Heart right ventricle (tissue), 16 donors: ENCODE results near the gene MARCHF7. TPM values are rescaled to one million over a fixed set of nuclear protein-coding genes. Genes with fewer than 3 reads are reported as not detected.
A peak's percentile ranks its signal among the peaks of the same experiment; 100 is the strongest.
"Not testable (repeated sequence)": the region's sequence is repeated elsewhere in the genome, so short reads cannot be mapped to it uniquely, and the experiment has no call there.

ENCODE experiments used
- ATAC-seq, 8 donors: fragments of 200-7000 bp; cut with Tn5 transposase; one replicate each; pipeline ENCODE4 v1.9.1; 2020; ENCODE audit warnings: mild to moderate bottlenecking in 8 of 8, moderate library complexity in 8 of 8, moderate number of reproducible peaks in 1 of 8
- DNase-seq, 2 donors: peaks; one replicate each; pipeline ENCODE4 v3.0.0-alpha.2; 2020
- H3K27ac ChIP-seq, 10 donors: fragments of 200-600 bp; sonication (generic) in 2 of 10; one replicate each; pipeline versions ENCODE4 v1.5.0 to v1.8.0; 2020 to 2022; ENCODE audit warnings: mild to moderate bottlenecking in 3 of 10
- H3K27me3 ChIP-seq, 7 donors: fragments of 200-600 bp; one replicate each; pipeline ENCODE4 v1.8.0; 2021 to 2022; ENCODE audit warnings: mild to moderate bottlenecking in 2 of 7
- H3K36me3 ChIP-seq, 9 donors: fragments of 200-600 bp; sonication (generic) in 1 of 9; one replicate each; pipeline versions ENCODE4 v1.5.0 to v1.8.0; 2020 to 2022; ENCODE audit warnings: mild to moderate bottlenecking in 2 of 9
- H3K4me1 ChIP-seq, 9 donors: fragments of 200-600 bp; sonication (generic) in 1 of 9; one replicate each; pipeline versions ENCODE4 v1.5.0 to v1.8.0; 2020 to 2022; ENCODE audit warnings: mild to moderate bottlenecking in 4 of 9
- H3K4me3 ChIP-seq, 10 donors: fragments of 200-600 bp; sonication (generic) in 2 of 10; one replicate each; pipeline versions ENCODE4 v1.5.0 to v1.8.0; 2020 to 2022; ENCODE audit warnings: mild to moderate bottlenecking in 7 of 10, moderate library complexity in 2 of 10
- H3K9me3 ChIP-seq, 11 donors: fragments of 200-600 bp in 10 of 11; sonication (generic) in 2 of 11; one replicate each; pipeline versions ENCODE4 v1.5.0 to v1.8.0; 2013 to 2022; ENCODE audit warnings: mild to moderate bottlenecking in 2 of 11, control low read depth in 1 of 11, moderate library complexity in 1 of 11
- CTCF ChIP-seq, 9 donors: fragments of 200-600 bp; sonication (generic) in 2 of 9; IDR thresholded peaks; one replicate each; pipeline versions ENCODE4 v1.5.0 to v1.8.0; 2021 to 2022; ENCODE audit warnings: antibody characterized with exemption in 9 of 9, mild to moderate bottlenecking in 5 of 9, moderate library complexity in 1 of 9
- WGBS, 2 donors: extraction: QIAGEN DNeasy Blood & Tissue Kit; methylation state at CpG; one replicate each; pipeline ENCODE4 v1.1.7; 2013; ENCODE audit warnings: inconsistent platforms in 1 of 2; 5-methylcytosine and 5-hydroxymethylcytosine counted together
- intact Hi-C, 10 donors: fragments of 100-400 bp; cut with DNase I; formaldehyde crosslinking; loops; one replicate each; pipeline versions ENCODE4 v1.11.1 to v1.14.2; 2022
- polyA plus RNA-seq, 2 donors: library from polyadenylated mRNA; stranded (reverse); fragments of 200-250 nt; gene quantifications; one replicate each; pipeline ENCODE4 v1.2.3, GENCODE V29; 2013
- total RNA-seq, 10 donors: library from RNA; stranded (reverse); fragmentation: NEBNext Ultra II Directional in 3 of 10; extraction: Animal tissue kit (Norgen Biotek cat#: 25700) in 3 of 10; gene quantifications; one replicate each; pipeline versions ENCODE4 v1.2.1 to v1.2.4, GENCODE V29; 2021 to 2023
- donor health status: Arrhythmogenic right ventricular cardiomyopathy.
- donor health status: ischemic (EF 13 %, LVEDD 7.1; RV severe dilation, severe dysfunction).
- donor health status: healthy with polysubstance abuse.
- donor health status: DM: no; HTN: yes; CAD: no.
- donor health status: DM: no; HTN: no; CAD: no.
- donor health status: ischemic (EF 25% LVEDD 6.9; RV normal size, moderate dysfunction).
- donor health status: ischemic (EF 25% LVEDD 5.7; RV mildly dilated, moderate dysfunction).
- donor health status: healthy.
- donor health status: DM: yes; HTN: yes; CAD: no.
- donor health status: Ischemic cardiomyopathy.
- donor health status: ischemic (EF 35%, LVEDD 5.7; RV mildly dilated, moderate dysfunction).
- donor health status: nonischemic (EF 11% LVEDD 7.7; RV severe dilation, severe dysfunction).
- donor health status: DM: yes; HTN: yes; CAD: no.
- donor health status: PGD.
- donor health status: ischemic (EF 29% LVEDD 5.4; RV normal size, mild dysfunction).
- donor health status: nonischemic (EF 23%, LVEDD 6.1; RV moderate dilation, normal function).

Gene MARCHF7
- total and polyA plus RNA-seq, 12 donors = 20.3 to 101 (median 88.1) TPM

GRCh38 chr2:159720676-159721075 is 8.4 kb downstream of the MARCHF7 start:
- ATAC-seq (no peak), DNase-seq (no peak)
- no peaks in the 10 kb centered on the region for H3K27me3 ChIP-seq
- H3K4me1 ChIP-seq = peaks cover 0 to 90% (median 71%) of the 10 kb centered on the region in 9 donors
- intact Hi-C loops = loop anchor here in 1 of 10 donors (5.0 kb wide), 1 partner anchor 37 kb away; no protein-coding TSS in a partner anchor
- no peak overlapping the region for H3K27ac ChIP-seq
- H3K4me3 ChIP-seq = no peak overlapping the region
- 85 to 89% methylated on average over 10 of the region's 10 CpGs for WGBS, 2 donors
- peaks cover 0 to 12% (median 0%) of the 10 kb centered on the region in 11 donors for H3K9me3 ChIP-seq
- TF ChIP-seq CTCF (IDR thresholded peaks at IDR 0.05) = no peak
- peaks cover 0 to 79% (median 5%) of the 10 kb centered on the region in 9 donors for H3K36me3 ChIP-seq

- Histone ChIP-seq H3K27ac (no peak overlapping the region), H3K36me3 (peaks cover 0 to 63% (median 5%) of the 10 kb centered on the region in 9 donors), H3K27me3 (no peaks in the 10 kb centered on the region), H3K4me1 (peaks cover 0 to 87% (median 54%) of the 10 kb centered on the region in 9 donors), H3K9me3 (peaks cover 0 to 12% (median 0%) of the 10 kb centered on the region in 11 donors), H3K4me3 (no peak overlapping the region)
- DNase-seq (no peak), ATAC-seq (no peak)
- TF ChIP-seq CTCF (IDR thresholded peaks at IDR 0.05) = no peak
- 89 to 93% methylated on average over 2 of the region's 2 CpGs for WGBS, 2 donors
- intact Hi-C loops = loop anchor here in 1 of 10 donors (5.0 kb wide), 1 partner anchor 35 kb away; no protein-coding TSS in a partner anchor
Measured at GRCh38 chr2:159722580-159722979, 10.3 kb downstream of the MARCHF7 start.

GRCh38 chr2:159724795-159725572 is 12.7 kb downstream of the MARCHF7 start:
- peaks cover 0 to 75% (median 48%) of the 10 kb centered on the region in 9 donors for H3K4me1 ChIP-seq
- H3K9me3 ChIP-seq = peaks cover 0 to 12% (median 0%) of the 10 kb centered on the region in 11 donors
- DNase-seq, H3K27me3 ChIP-seq, ATAC-seq, H3K27ac ChIP-seq, H3K4me3 ChIP-seq: not testable (repeated sequence)
- WGBS, 2 donors = 76 to 84% methylated on average over 6 of the region's 6 CpGs
- intact Hi-C loops = loop anchor here in 1 of 10 donors (5.0 kb wide), 1 partner anchor 32 kb away; no protein-coding TSS in a partner anchor
- peaks cover 0 to 54% (median 6%) of the 10 kb centered on the region in 9 donors for H3K36me3 ChIP-seq

- H3K9me3 ChIP-seq = peaks cover 0 to 12% (median 0%) of the 10 kb centered on the region in 11 donors
- no peak overlapping the region for H3K4me3 ChIP-seq
- no peaks in the 10 kb centered on the region for H3K27me3 ChIP-seq
- DNase-seq (no peak), ATAC-seq (peak in 3 of 8 donors; percentile 50 to 54 (median 51))
- H3K27ac ChIP-seq = peak overlapping the region in 2 of 10 donors; percentile 16 to 22
- 61 to 74% methylated on average over 3 of the region's 3 CpGs for WGBS, 2 donors
- no peak for TF ChIP-seq CTCF (IDR thresholded peaks at IDR 0.05)
- peaks cover 0 to 54% (median 8%) of the 10 kb centered on the region in 9 donors for H3K36me3 ChIP-seq
- intact Hi-C loops = no loop called here
- H3K4me1 ChIP-seq = peaks cover 0 to 68% (median 47%) of the 10 kb centered on the region in 9 donors
Measured at GRCh38 chr2:159725713-159726112, 13.4 kb downstream of the MARCHF7 start.
